Activated CD4-positive, CD25-positive, alpha-beta regulatory T cell treated with anti-CD3 and anti-CD28 coated beads, Interleukin-2, amount 50 U/mL, for 72 hours (primary cell): Measurements from ENCODE around the gene TIMM21.

Experiments
- DNase-seq: peaks from one replicate; pipeline ENCODE4 v3.0.0; 2021

The TIMM21 gene

GRCh38 chr18:74148543-74149070 lies 284 bp downstream of the TIMM21 start:
- DNase-seq = no peak

- DNase-seq = no peak
These were observed 1.6 kb downstream of the TIMM21 start for GRCh38 chr18:74149878-74150277.

- no peak for DNase-seq
These were observed 3.9 kb downstream of the TIMM21 start for GRCh38 chr18:74152270-74152669.

GRCh38 chr18:74152857-74153256 lies 4.5 kb downstream of the TIMM21 start:
- no peak for DNase-seq

- no peak for DNase-seq
These were observed 5.1 kb downstream of the TIMM21 start for GRCh38 chr18:74153377-74153776.

- no peak for DNase-seq
These were observed 5.5 kb downstream of the TIMM21 start for GRCh38 chr18:74153793-74154192.

GRCh38 chr18:74154716-74155115 lies 6.4 kb downstream of the TIMM21 start:
- no peak for DNase-seq

- DNase-seq = no peak
These were observed 7.0 kb downstream of the TIMM21 start for GRCh38 chr18:74155276-74155675.

- DNase-seq = no peak
These were observed 14.8 kb downstream of the TIMM21 start for GRCh38 chr18:74163019-74163660.

GRCh38 chr18:74166386-74166785 lies 18.1 kb downstream of the TIMM21 start:
- no peak for DNase-seq

- no peak for DNase-seq
These were observed 23.7 kb downstream of the TIMM21 start for GRCh38 chr18:74171910-74172606.

- no peak for DNase-seq
These were observed 24.5 kb downstream of the TIMM21 start for GRCh38 chr18:74172697-74173433.

- no peak for DNase-seq
These were observed 25.1 kb downstream of the TIMM21 start for GRCh38 chr18:74173434-74173750.

GRCh38 chr18:74175658-74176057 lies 27.3 kb downstream of the TIMM21 start:
- DNase-seq = no peak

- no peak for DNase-seq
These were observed 30.6 kb downstream of the TIMM21 start for GRCh38 chr18:74178884-74179283.

- DNase-seq = no peak
These were observed 31.4 kb downstream of the TIMM21 start for GRCh38 chr18:74179623-74180199.

- no peak for DNase-seq
These were observed 34.0 kb downstream of the TIMM21 start for GRCh38 chr18:74182335-74182734.

- no peak for DNase-seq
These were observed 34.8 kb downstream of the TIMM21 start for GRCh38 chr18:74183130-74183529.

- DNase-seq = no peak
These were observed 36.6 kb downstream of the TIMM21 start for GRCh38 chr18:74184875-74185274.

GRCh38 chr18:74185860-74186259 lies 37.5 kb downstream of the TIMM21 start:
- no peak for DNase-seq

- no peak for DNase-seq
These were observed 38.3 kb downstream of the TIMM21 start for GRCh38 chr18:74186661-74187060.

- no peak for DNase-seq
These were observed 41.8 kb downstream of the TIMM21 start for GRCh38 chr18:74190086-74190485.

GRCh38 chr18:74191577-74191976 lies 43.3 kb downstream of the TIMM21 start:
- DNase-seq = no peak

- DNase-seq = no peak
These were observed 46.4 kb downstream of the TIMM21 start for GRCh38 chr18:74194691-74195090.
